CD1c-positive myeloid dendritic cell (primary cell): ENCODE measurements around the gene NCKAP5.

Source experiments
- DNase-seq: peaks from one replicate; pipeline ENCODE4 v3.0.0-alpha.2; 2016; ENCODE audit errors: extremely low spot score

The NCKAP5 gene

GRCh38 chr2:133458280-133458679, 110.0 kb downstream of the NCKAP5 start:
- no peak for DNase-seq

DNA sequence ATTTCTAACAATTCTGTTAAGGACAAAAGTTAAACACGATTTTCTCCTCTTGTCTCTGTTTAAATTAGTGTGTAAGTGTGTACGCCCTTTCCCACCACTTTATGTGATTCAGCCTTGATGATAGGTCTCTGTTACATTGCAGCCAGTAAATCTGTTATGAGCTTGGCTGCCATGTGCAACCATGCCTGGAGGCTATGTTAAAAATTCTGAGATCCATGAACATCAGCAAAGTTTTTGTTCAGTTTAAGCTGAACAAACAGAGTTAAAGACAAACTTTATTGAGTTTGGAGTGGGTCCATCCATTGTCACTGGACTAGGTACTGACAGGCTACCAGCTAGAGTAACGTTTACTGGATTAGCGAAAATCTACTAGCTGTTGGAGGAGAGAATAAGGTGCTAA, 110.4 kb downstream of the NCKAP5 start:
- DNase-seq, result no peak

DNA sequence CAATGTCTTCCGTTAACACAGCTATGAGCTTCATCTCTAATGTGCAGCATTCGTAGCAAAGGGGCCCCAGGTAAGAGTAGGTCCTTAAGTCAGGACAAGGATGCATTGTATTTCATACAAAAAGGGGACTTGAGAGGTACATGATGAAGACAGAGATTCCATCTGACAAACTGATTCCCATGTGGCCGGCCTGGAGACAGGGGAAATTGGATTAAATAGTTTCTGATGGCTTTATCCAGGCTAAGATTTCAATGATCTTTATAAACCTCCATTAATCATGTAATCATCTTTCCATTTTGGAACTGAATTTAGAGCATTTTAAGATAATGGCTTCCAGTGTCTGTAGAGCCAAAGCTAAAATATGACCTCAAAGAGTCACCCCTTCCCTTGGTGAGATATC, 111.3 kb downstream of the NCKAP5 start:
- no peak for DNase-seq

GRCh38 chr2:133456156-133456555, 112.1 kb downstream of the NCKAP5 start:
- no peak for DNase-seq

- no peak for DNase-seq
Measured at GRCh38 chr2:133453032-133453431, 115.2 kb downstream of the NCKAP5 start.

GRCh38 chr2:133452583-133452982, 115.7 kb downstream of the NCKAP5 start:
- no peak for DNase-seq

DNA sequence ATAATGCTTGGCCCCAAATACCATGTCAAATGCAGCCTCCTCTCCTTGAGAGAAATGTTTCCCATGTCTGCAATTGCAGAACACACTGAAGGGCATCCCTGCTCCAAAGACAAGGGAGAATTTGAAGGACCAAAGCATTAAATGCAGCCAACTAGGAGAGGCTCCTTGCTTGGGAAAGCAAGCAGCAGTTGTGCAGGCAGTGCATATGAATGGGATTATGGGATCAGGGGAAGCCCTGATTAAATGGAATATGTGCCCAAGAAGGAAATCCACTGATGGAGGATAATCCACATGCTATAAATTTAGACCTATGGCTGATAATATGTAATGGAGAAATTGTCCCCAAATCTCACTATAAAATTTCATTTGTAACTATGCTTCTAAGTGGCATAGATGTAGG, 116.1 kb downstream of the NCKAP5 start:
- no peak for DNase-seq

- DNase-seq, result no peak
Measured at GRCh38 chr2:133448195-133448594, 120.1 kb downstream of the NCKAP5 start.

DNA sequence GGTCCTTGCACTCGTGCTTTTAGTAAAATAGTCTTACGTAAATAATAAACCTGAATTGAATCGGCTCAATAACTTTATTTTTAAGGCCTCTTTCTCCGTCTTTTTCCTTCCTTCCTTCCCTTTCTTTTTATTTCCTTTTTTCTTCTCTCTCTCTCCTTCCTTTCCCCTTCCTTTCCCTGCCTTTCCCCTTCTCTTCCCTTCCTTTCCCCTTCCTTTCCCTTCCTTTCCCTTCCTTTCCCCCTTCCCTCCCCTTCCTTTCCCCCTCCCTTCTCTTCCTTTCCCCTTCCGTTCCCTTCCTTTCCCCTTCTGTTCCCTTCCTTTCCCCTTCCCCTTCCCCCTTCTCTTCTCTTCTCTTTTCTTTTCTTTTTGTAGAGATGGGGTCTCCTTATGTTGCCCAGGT, 121.0 kb downstream of the NCKAP5 start:
- no peak for DNase-seq

DNA sequence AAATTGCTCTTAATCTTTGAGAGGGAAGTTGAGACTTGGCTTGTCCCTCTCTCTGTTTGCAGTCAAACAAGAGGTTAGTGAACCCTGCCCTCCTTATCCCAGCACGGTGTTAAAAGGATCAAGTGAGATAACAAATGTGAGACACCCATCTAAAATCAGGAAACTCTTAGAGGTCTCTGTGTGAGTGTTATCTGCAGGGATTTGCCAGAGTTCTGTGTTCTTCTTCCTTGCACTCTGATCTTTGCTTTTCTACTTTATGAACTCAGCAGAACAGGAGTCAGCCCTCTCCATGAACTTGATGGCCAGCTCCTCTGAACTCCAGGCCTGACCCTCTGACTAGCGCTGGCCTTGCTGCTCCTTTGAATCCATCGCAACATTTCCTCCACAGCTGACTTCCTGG, 123.8 kb downstream of the NCKAP5 start:
- DNase-seq, result no peak

DNA sequence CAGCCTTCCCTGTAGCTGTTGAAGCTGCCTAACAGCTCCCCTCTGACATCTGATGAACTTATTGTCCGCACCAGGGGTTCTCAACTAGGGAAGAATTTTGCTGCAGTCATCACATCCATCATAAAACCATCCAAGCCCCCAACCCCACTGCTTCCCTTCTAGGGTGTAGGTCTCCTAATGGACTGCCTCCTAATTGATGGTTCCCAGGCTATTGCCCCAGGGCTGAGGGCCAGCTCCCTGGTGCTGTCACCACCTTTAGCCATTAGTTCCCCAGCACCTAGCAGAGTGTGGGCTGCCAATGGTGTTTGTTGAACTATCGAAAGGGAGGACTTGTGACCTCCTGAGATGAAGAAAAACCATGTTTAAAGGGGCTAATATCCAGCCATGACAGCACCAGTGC, 125.9 kb downstream of the NCKAP5 start:
- DNase-seq, result no peak

- DNase-seq, result no peak
Measured at GRCh38 chr2:133439565-133439920, 128.7 kb downstream of the NCKAP5 start.

GRCh38 chr2:133438848-133439564, 129.3 kb downstream of the NCKAP5 start:
- no peak for DNase-seq

DNA sequence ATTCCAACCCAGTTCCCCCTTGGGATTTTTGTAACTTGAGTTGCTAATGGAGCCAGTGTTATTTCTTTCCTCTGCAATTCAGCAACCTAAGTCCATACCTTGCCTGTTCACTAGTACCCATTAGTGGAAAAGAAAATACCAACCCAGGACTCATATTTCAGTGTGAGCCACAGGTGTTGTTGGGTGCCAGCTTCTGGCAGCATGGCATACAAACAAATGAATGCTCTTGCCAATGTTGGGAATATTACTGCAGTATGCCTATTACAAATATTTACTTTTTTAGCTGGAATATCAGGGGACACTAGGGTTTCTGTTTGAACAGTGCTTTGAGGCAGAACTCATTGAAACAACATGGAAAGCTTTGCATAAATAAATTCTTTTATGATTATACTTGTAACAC, 130.2 kb downstream of the NCKAP5 start:
- no peak for DNase-seq

DNA sequence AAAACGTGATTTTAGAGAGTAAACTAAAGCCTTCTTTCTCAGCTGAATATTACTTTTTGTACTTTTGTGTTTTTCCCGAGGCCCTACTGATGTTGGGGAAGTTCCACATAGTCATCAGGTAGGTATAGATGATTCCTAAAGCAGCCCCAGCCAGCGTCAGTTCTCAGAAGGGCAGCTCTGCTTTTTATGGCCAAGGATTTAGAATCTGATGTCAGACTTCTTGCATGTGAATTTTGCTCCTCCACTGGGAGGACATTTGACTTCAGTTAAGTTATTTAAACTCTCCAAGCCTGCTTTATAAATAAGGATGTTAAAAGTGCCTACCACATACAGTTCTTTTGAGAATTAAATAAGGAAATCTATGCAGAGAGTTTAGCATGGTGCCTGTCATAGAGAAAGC, 130.8 kb downstream of the NCKAP5 start:
- no peak for DNase-seq

DNA sequence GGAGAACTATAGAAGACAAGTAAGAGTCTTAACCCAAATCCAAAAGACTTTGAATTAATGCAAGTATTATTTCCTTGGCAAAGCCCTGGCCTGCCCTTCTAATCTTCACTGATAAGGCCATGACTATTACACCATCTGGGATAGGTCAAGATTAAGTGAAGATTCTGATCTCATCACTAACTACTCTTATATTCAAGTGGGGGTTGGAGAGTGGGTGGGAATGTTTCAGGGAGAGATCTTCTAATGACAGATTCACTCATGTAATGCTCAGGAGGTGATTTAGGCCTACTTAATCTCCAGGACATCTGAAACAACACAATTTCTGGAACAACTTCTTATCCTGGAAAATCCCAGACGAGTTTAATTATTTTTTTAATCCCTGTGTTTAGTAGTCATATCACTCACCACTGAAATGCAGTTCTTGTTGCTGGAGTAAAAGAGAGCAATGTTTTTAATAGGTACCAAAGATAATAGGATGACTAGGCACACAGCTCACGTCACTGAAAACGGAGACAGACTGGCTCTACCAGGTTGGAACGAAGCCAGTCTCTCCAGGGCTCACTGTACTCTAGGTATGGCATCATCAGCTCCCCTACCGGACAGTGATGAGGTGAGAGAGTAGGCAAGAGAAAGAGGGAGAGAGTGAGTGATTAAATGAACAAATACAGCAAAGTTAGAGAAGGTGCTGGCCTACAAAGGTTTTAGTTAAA, 133.1 kb downstream of the NCKAP5 start:
- no peak for DNase-seq

- DNase-seq, result no peak
Measured at GRCh38 chr2:133433455-133434451, 134.5 kb downstream of the NCKAP5 start.

DNA sequence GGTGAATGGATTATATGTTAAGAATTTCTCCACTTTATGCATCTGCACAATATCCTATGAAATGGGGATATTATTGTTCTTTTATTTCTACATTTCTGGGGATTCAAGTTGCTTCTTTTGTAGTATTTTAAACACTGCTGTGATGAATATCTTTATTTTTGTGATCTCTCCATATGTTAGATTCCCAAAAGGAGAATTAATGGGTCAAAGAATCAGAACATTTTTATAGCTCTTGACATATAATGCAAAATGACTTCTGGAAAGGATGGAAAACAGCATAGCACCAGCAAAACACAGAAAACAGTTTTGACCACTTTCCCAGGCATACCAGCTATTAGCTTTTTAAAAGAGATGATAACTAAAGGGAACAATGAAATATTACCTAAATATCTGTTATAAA, 135.5 kb downstream of the NCKAP5 start:
- DNase-seq, result no peak

DNA sequence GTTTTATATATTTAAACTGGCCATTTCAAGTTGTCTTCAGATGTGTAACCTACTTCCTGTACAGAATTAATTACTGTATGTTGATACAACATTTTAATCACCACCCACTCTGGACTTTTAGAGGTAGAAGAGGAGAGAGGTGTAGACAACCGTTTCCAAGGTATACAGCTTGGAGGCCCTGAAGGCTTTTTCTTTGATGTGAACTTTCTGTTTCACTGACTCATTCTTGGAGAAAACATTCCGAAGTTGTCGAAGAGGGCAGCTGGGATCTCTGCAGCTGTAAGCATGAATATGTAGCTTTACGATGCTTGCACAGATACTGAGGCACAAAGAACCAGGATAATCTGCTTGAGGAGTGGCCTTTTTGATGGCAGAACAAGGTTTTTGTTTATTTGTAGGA, 137.0 kb downstream of the NCKAP5 start:
- no peak for DNase-seq

GRCh38 chr2:133426791-133427190, 141.5 kb downstream of the NCKAP5 start:
- no peak for DNase-seq

GRCh38 chr2:133425612-133426011, 142.7 kb downstream of the NCKAP5 start:
- DNase-seq, result no peak

GRCh38 chr2:133424876-133425275, 143.4 kb downstream of the NCKAP5 start:
- DNase-seq, result no peak
